ENCODE results near the gene NTRK2. TPM values are rescaled to one million over a fixed set of nuclear protein-coding genes. Genes with fewer than 3 reads are reported as not detected.

The NTRK2 gene
- total RNA-seq, 3 donors from 2014 or later = 1.7 to 3.5 (median 2.5) TPM

DNA sequence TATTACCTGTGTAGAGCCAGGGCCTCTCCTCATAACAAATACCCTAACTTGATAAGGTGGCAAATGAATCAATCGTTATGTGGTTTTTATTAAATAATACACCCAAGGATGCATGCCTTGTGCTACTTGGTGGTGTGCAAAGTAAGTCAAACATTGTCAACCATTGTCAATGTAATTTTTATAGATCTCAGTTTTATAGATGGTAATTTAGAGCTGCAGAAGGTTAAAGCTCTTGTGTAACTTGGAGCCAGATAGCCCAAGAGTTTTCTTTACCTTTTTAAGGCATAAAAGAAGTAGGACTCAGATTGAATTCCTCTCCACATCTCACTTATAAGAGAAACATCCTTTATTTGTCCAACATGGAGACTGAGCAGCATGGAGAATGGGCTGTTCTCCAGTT is 304.7 kb downstream of the NTRK2 start:
- Histone ChIP-seq H3K9me3 (no peaks in the 10 kb centered on the region), H3K4me1 (ENCODE audit: low read depth) (peaks cover 10% of the 10 kb centered on the region), H3K4me3 (no peak overlapping the region), H3K36me3 (ENCODE audit: low read depth) (no peaks in the 10 kb centered on the region)
- no peak for DNase-seq
- intact Hi-C loops (cut with DNase I, micrococcal nuclease) = no loop called here
- peak; percentile 77 for ATAC-seq
- TF ChIP-seq, protein P1, sequence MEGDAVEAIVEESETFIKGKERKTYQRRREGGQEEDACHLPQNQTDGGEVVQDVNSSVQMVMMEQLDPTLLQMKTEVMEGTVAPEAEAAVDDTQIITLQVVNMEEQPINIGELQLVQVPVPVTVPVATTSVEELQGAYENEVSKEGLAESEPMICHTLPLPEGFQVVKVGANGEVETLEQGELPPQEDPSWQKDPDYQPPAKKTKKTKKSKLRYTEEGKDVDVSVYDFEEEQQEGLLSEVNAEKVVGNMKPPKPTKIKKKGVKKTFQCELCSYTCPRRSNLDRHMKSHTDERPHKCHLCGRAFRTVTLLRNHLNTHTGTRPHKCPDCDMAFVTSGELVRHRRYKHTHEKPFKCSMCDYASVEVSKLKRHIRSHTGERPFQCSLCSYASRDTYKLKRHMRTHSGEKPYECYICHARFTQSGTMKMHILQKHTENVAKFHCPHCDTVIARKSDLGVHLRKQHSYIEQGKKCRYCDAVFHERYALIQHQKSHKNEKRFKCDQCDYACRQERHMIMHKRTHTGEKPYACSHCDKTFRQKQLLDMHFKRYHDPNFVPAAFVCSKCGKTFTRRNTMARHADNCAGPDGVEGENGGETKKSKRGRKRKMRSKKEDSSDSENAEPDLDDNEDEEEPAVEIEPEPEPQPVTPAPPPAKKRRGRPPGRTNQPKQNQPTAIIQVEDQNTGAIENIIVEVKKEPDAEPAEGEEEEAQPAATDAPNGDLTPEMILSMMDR (IDR thresholded peaks at IDR 0.05) = no peak

DNA sequence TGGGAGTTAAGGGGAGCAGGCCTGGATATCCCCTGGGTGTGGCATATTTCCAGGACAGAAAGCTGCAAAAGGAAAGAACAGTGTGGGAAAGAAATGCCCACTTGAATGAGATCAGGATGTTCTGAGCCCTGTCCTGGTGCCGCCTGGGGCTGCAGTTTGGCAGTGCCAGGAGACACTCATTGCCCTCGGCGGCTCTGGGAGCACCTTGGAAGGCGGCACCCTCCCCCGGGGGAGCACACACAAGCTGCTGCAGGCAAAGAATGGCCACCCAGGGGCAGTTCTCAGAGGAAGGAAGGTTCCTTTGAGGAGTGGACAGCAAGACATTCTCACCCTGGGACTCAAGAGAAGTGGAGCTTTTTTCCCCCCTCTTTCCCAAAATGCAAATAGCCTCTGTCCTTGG is 305.3 kb downstream of the NTRK2 start:
- TF ChIP-seq, protein P1 (IDR thresholded peaks at IDR 0.05) = no peak
- DNase-seq = peak in 2 of 3 donors; percentile 42 to 60
- intact Hi-C loops (cut with DNase I, micrococcal nuclease) = no loop called here

GRCh38 chr9:84975926-84976325 is 306.4 kb downstream of the NTRK2 start:
- DNase-seq = no peak
- H3K36me3 ChIP-seq (ENCODE audit: low read depth) = no peaks in the 10 kb centered on the region
- intact Hi-C loops (cut with DNase I, micrococcal nuclease) = no loop called here
- TF ChIP-seq, protein P1 (IDR thresholded peaks at IDR 0.05) = no peak
- H3K4me3 ChIP-seq = no peak overlapping the region
- peaks cover 6% of the 10 kb centered on the region for H3K4me1 ChIP-seq (ENCODE audit: low read depth)
- H3K9me3 ChIP-seq = no peaks in the 10 kb centered on the region
- ATAC-seq = peak; percentile 14

More for the DNA sequence above, 305.3 kb downstream of the NTRK2 start:
- peak; percentile 52 for ATAC-seq
- H3K36me3 ChIP-seq (ENCODE audit: low read depth) = no peaks in the 10 kb centered on the region
- H3K9me3 ChIP-seq = no peaks in the 10 kb centered on the region
- peaks cover 10% of the 10 kb centered on the region for H3K4me1 ChIP-seq (ENCODE audit: low read depth)
- no peak overlapping the region for H3K4me3 ChIP-seq

DNA sequence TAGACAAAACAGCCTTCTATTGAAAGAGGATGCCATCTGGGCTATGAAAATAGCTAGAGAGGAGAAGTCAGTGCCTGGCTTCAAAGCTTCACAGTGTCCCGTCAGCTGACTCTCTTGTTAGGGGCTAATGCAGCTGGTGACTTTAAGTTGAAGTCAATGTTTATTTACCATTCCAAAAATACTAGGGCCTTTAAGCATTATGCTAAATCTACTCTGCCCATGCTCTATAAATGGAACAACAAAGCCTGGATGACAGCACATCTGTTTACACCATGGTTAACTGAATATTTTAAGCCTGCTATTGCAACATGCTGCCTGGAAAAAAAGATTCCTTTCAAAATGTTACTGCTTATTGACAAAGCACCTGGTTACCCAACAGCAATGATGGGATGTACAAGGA is 309.1 kb downstream of the NTRK2 start:
- DNase-seq = no peak
- intact Hi-C loops (cut with DNase I, micrococcal nuclease) = no loop called here
- Histone ChIP-seq H3K9me3 (no peaks in the 10 kb centered on the region), H3K4me1 (ENCODE audit: low read depth) (peaks cover 6% of the 10 kb centered on the region), H3K36me3 (ENCODE audit: low read depth) (no peaks in the 10 kb centered on the region), H3K4me3 (no peak overlapping the region)
- TF ChIP-seq, protein P1 (IDR thresholded peaks at IDR 0.05) = no peak
- no peak for ATAC-seq

GRCh38 chr9:84983749-84984148 is 314.2 kb downstream of the NTRK2 start:
- H3K4me3 ChIP-seq = no peak overlapping the region
- TF ChIP-seq, protein P1 (IDR thresholded peaks at IDR 0.05) = no peak
- ATAC-seq = no peak
- DNase-seq = no peak
- H3K4me1 ChIP-seq (ENCODE audit: low read depth) = no peaks in the 10 kb centered on the region
- H3K9me3 ChIP-seq = no peaks in the 10 kb centered on the region
- H3K36me3 ChIP-seq (ENCODE audit: low read depth) = no peaks in the 10 kb centered on the region
- intact Hi-C loops (cut with DNase I, micrococcal nuclease) = no loop called here

- DNase-seq (no peak), ATAC-seq (no peak)
- Histone ChIP-seq H3K4me3 (no peak overlapping the region), H3K4me1 (ENCODE audit: low read depth) (no peaks in the 10 kb centered on the region), H3K9me3 (no peaks in the 10 kb centered on the region), H3K36me3 (ENCODE audit: low read depth) (no peaks in the 10 kb centered on the region)
- TF ChIP-seq, protein P1 (IDR thresholded peaks at IDR 0.05) = no peak
- intact Hi-C loops (cut with DNase I, micrococcal nuclease) = no loop called here
Observed at GRCh38 chr9:84988621-84989020, 319.1 kb downstream of the NTRK2 start.

Measured in mucosa of descending colon (tissue), 3 donors.